ENCODE measurements around the gene CDC14A.
"Not testable (repeated sequence)": the region's sequence is repeated elsewhere in the genome, so short reads cannot be mapped to it uniquely, and the experiment has no call there.

The CDC14A gene

GRCh38 chr1:100322436-100323211 lies 29.7 kb upstream of the CDC14A start:
- TF ChIP-seq, protein P1, sequence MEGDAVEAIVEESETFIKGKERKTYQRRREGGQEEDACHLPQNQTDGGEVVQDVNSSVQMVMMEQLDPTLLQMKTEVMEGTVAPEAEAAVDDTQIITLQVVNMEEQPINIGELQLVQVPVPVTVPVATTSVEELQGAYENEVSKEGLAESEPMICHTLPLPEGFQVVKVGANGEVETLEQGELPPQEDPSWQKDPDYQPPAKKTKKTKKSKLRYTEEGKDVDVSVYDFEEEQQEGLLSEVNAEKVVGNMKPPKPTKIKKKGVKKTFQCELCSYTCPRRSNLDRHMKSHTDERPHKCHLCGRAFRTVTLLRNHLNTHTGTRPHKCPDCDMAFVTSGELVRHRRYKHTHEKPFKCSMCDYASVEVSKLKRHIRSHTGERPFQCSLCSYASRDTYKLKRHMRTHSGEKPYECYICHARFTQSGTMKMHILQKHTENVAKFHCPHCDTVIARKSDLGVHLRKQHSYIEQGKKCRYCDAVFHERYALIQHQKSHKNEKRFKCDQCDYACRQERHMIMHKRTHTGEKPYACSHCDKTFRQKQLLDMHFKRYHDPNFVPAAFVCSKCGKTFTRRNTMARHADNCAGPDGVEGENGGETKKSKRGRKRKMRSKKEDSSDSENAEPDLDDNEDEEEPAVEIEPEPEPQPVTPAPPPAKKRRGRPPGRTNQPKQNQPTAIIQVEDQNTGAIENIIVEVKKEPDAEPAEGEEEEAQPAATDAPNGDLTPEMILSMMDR (IDR thresholded peaks at IDR 0.05; ENCODE audit: low read depth, low read length), result no peak

DNA sequence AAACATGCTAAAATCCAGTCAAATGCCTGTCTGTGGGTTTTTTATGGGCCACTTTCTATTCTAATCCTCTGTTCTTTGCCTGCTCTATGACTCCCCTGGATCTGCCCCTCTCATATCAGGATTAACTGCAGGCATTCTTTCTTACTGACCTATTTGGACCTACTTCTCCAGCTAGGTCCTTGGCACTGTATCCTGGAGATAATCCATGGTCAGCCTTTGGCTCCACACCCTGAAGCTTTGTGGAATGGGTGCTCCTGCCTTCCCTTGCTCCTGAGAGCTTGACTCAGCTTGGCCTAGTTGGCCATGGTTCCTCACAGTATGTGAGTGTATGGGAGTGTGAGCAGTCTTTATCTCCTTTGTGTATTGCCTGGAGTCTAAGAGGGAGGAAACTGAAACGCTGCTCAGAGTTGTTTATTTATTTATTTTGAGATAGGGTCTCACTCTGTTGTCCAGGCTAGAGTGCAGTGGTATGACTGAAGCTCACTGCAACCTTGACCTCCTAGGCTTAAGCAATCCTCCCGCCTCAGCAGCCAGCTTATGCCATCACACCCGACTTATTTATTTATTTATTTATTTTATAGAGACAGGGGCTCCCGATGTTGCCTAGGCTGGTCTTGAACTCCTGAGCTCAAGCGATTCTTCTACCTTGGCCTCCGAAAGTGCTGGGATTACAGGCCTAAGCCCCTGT lies 28.7 kb upstream of the CDC14A start:
- H3K4me3 ChIP-seq (ENCODE audit: low read depth, low read length), result no peak overlapping the region
- TF ChIP-seq, protein P1 (IDR thresholded peaks at IDR 0.05; ENCODE audit: low read depth, low read length), result no peak

More at GRCh38 chr1:100322436-100323211, 29.7 kb upstream of the CDC14A start:
- no peak overlapping the region for H3K4me3 ChIP-seq (ENCODE audit: low read depth, low read length)

DNA sequence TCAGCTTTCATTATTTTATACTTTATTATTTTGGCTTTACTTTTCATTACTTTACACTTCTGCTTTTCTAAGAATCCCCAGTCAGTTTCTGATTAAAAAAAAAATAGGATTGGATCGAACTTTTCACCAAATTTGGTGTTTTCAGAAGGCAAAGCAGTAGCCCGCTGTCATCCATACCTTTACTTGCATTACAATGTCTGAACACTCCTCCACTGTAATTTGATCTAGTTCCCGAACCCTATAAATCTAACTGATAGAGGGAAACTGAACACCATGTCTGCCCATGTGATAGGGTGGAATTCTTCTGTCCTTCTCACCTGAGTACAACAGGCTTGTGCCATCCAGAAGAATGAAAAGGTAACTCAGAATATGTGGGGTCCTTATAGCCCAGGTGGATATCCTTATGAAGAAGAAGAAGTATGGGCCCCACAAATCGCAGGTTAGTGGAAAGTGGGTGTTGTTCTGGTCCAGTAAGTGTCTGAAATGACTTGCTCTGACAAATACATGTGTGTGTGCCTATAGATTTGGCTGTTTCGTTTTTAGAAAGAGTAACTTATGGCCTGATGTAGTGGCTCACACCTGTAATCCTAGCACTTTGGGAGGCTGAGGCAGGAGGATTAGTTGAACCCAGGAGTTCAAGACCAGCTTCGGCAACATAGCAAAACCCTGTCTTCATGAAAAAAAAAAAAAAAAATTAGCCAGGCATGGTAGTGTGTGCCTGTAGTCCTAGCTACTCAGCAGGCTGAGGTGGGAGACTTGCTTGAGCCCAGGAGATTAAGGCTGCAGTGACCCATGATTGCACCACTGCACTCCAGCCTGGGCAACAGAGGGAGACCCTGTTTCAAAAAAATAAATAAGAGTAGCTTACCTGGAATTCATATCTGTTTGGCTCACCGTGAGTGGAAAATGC lies 26.6 kb upstream of the CDC14A start:
- TF ChIP-seq, protein P1 (IDR thresholded peaks at IDR 0.05; ENCODE audit: low read depth, low read length), result no peak
- H3K4me3 ChIP-seq (ENCODE audit: low read depth, low read length), result no peak overlapping the region

GRCh38 chr1:100326325-100326670 lies 26.0 kb upstream of the CDC14A start:
- not testable (repeated sequence) for H3K4me3 ChIP-seq (ENCODE audit: low read depth, low read length)

- TF ChIP-seq, protein P1 (IDR thresholded peaks at IDR 0.05; ENCODE audit: low read depth, low read length), result no peak
- no peak overlapping the region for H3K4me3 ChIP-seq (ENCODE audit: low read depth, low read length)
Observed at GRCh38 chr1:100328133-100328532, 24.2 kb upstream of the CDC14A start.

DNA sequence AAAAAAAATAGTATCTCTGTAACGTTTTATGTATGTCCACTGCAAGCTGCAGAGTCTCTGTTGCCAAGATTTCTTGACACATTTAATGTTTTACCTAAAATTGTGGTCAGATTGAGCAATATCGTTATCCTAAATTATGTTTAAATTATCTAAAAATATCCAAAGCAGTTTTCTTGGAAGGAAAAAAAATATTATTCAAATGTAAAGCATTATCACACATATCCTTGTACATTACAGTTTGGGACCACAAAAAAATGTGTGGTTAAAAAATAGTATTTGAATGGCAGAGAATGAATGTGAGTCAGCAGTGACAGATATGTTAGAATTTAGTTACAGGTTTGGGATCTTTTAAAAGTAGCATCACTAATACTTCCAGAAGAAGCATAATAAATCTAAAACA lies 21.2 kb upstream of the CDC14A start:
- H3K4me3 ChIP-seq (ENCODE audit: low read depth, low read length), result not testable (repeated sequence)

- TF ChIP-seq, protein P1 (IDR thresholded peaks at IDR 0.05; ENCODE audit: low read depth, low read length), result no peak
Observed at GRCh38 chr1:100332331-100332730, 20.0 kb upstream of the CDC14A start.

GRCh38 chr1:100335436-100335835 lies 16.9 kb upstream of the CDC14A start:
- H3K4me3 ChIP-seq (ENCODE audit: low read depth, low read length), result no peak overlapping the region
- TF ChIP-seq, protein P1 (IDR thresholded peaks at IDR 0.05; ENCODE audit: low read depth, low read length), result no peak

More at GRCh38 chr1:100332331-100332730, 20.0 kb upstream of the CDC14A start:
- H3K4me3 ChIP-seq (ENCODE audit: low read depth, low read length), result no peak overlapping the region

- not testable (repeated sequence) for H3K4me3 ChIP-seq (ENCODE audit: low read depth, low read length)
Observed at GRCh38 chr1:100337878-100338277, 14.4 kb upstream of the CDC14A start.

GRCh38 chr1:100339735-100340134 lies 12.6 kb upstream of the CDC14A start:
- not testable (repeated sequence) for H3K4me3 ChIP-seq (ENCODE audit: low read depth, low read length)
